Measurements from ENCODE around the gene AGMAT.

Gene AGMAT

DNA sequence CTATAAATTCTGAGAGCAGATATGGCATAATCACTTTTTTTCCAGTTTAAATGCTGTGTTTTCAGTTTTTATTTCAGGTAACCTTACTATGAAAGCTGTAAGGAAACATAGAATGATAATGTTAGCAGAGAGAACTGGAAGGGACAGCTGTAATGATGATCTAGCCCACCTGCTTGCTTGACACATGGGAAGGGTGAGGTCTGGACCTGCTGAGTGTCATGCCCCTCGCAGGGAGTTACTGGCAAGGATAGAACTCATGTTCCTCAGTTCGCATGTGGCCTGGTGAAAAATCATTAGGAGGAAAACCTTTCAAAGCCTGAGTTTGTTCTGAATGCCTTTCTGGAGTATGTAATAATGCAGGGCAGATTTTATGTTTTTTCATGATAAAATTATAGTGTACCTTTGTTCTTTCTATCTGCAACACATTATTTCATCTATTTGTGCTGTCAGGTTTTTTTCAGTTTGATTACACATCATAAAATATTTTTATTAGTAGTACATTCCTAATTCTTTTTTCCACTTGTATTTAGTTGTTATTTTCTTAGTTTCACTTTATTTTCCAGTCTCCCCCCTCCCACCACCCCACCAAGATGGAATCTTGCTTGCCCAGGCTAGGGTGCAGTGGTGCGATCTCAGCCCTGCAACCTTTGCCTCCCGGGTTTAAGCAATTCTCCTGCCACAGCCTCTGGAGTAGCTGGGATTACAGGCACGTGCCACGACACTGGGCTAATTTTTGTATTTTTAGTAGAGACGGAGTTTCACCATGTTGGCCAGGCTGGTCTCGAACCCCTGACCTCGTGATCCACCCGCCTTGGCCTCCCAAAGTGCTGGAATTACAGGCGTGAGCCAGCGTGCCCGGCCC, 40.4 kb upstream of the AGMAT start:
- in situ Hi-C loops (cut with MboI; ENCODE audit: low pct_unique_long_range_greater_than_20kb, low sequenced_read_pairs, unreplicated experiment): no loop called here
- TF ChIP-seq, protein P1, sequence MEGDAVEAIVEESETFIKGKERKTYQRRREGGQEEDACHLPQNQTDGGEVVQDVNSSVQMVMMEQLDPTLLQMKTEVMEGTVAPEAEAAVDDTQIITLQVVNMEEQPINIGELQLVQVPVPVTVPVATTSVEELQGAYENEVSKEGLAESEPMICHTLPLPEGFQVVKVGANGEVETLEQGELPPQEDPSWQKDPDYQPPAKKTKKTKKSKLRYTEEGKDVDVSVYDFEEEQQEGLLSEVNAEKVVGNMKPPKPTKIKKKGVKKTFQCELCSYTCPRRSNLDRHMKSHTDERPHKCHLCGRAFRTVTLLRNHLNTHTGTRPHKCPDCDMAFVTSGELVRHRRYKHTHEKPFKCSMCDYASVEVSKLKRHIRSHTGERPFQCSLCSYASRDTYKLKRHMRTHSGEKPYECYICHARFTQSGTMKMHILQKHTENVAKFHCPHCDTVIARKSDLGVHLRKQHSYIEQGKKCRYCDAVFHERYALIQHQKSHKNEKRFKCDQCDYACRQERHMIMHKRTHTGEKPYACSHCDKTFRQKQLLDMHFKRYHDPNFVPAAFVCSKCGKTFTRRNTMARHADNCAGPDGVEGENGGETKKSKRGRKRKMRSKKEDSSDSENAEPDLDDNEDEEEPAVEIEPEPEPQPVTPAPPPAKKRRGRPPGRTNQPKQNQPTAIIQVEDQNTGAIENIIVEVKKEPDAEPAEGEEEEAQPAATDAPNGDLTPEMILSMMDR (IDR thresholded peaks at IDR 0.05; ENCODE audit: extremely low read depth, insufficient read depth, missing control alignments): no peak
- DNase-seq (ENCODE audit: low spot score): no peak

DNA sequence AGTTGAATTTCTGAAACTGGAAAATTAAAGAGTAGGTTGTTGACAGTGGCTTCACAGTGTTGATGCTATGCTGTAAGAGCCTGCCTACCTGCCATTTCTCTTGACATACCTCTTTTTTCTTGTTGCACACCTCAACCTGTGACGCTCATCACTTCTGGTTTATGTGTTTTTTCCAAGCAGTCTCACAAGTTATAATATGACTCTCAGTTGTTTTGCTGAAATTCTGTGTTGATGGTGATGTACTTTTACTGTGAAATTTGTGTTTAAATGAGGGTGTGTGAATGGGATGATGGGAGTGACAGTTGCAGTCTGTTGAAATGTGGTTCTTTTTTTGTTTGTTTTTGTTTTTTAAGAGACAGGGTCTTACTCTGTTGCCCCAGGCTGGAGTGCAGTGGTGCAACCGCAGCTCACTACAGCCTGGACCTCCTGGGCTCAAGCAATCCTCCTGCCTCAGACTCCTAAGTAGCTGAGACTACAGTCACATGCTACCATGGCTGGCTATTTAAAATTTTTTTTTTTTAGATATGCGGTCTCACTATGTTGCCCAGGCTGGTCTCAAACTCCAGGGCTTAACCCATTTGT, 39.4 kb upstream of the AGMAT start:
- in situ Hi-C loops (cut with MboI; ENCODE audit: low pct_unique_long_range_greater_than_20kb, low sequenced_read_pairs, unreplicated experiment): no loop called here
- no peak for DNase-seq (ENCODE audit: low spot score)
- TF ChIP-seq, protein P1 (IDR thresholded peaks at IDR 0.05; ENCODE audit: extremely low read depth, insufficient read depth, missing control alignments): no peak

DNA sequence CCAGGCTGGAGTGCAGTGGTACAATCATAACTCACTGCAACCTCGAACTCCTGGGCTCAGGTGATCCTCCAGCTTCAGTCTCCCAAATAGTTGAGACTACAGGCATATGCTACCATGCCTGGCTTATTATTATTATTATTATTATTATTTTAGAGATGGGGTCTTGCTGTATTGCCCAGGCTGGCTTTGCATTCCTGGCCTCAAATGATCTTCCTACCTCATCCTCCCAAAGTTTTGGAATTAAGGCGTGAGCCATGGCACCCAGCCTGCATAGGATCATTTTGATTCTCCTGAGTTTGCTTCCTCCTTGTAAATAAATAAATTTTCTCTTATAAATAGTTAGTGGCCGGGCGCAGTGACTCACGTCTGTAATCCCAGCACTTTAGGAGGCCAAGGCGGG, 38.6 kb upstream of the AGMAT start:
- TF ChIP-seq, protein P1 (IDR thresholded peaks at IDR 0.05; ENCODE audit: extremely low read depth, insufficient read depth, missing control alignments): no peak
- in situ Hi-C loops (cut with MboI; ENCODE audit: low pct_unique_long_range_greater_than_20kb, low sequenced_read_pairs, unreplicated experiment): no loop called here
- DNase-seq (ENCODE audit: low spot score): no peak

DNA sequence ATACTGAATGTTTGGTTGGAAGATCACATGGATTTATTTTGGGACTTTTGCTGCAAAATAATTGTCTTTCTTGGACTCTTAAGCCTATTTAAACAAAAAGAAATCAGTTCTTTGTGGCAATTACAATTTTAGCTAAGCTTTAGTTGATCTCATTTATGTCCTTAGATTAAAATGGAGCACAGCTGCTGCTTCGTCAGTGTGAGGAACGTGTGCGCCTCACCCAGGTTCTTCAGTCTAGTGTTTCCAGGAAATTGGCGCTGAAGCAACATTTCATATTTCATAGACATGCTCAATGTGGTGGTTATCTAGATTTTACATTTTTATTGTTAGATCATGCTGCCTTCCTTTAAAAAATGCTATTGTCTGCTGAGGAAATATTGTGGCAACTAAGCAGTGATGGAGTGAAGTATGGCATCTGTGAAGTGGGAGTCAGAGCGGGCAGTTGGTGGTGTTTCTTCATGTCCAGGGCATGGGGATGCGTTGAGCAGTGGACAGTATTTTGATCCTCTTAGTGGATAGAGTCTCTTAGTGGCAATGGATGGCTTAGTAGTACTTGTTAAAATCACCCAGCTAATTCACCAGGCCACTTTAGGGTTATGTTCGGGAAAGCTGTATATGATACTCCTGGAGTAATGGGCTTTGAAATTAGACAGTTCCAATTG, 38.0 kb upstream of the AGMAT start:
- TF ChIP-seq, protein P1 (IDR thresholded peaks at IDR 0.05; ENCODE audit: extremely low read depth, insufficient read depth, missing control alignments): no peak
- DNase-seq (ENCODE audit: low spot score): no peak
- in situ Hi-C loops (cut with MboI; ENCODE audit: low pct_unique_long_range_greater_than_20kb, low sequenced_read_pairs, unreplicated experiment): no loop called here

DNA sequence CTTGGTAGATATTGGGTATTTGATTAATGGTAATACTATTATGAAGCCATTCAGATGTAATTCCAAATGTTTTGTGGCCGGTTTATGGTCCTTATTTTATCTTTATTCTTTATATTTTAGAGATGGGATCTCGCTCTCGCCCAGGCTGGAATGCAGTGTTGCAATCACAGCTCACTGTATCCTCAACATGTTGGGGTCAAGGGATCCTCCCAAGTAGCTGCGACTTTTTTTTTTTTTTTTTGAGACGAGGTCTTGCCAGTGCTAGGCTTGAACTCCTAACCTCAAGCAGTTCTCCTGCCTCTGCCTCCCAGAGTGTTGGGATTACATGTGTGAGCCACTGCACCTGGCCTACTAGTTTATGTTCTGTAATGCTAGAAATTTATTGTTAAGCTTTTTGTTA, 37.1 kb upstream of the AGMAT start:
- no peak for DNase-seq (ENCODE audit: low spot score)
- TF ChIP-seq, protein P1 (IDR thresholded peaks at IDR 0.05; ENCODE audit: extremely low read depth, insufficient read depth, missing control alignments): no peak
- in situ Hi-C loops (cut with MboI; ENCODE audit: low pct_unique_long_range_greater_than_20kb, low sequenced_read_pairs, unreplicated experiment): no loop called here

DNA sequence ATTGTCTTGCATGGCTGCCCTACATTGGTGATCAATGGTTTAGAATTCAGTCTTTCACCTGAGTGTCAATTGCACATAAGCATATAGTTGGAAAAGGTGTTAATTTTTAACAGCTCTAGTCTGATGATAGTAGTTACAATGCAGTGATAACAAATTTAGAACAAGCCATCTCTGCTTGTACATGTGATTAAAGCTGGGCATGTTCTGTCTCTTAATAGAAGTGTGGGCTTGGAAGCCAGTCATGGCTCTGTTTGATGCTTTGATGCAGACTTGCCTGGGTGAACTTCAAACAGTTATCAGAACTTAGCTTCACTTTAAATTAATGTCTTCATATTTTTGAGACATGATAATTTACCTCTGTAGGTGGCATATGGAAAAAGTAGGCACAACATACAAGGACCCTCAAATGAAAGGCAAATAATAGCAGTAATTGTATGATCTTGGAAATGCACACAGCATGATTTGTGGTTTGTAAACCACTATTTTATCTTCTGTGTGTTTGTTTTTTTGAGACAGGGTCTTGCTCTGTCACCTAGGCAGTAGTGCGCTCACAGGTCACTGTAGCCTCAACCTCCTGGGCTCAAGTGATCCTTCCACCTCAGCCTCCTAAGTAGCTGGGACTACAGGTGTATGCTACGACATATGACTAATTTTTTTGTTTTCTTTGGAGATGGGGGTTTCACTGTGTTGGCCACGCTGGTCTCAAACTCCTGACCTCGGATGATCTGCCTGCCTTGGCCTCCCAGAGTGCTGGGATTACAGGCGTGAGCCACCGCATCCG, 36.2 kb upstream of the AGMAT start:
- TF ChIP-seq, protein P1 (IDR thresholded peaks at IDR 0.05; ENCODE audit: extremely low read depth, insufficient read depth, missing control alignments): no peak
- in situ Hi-C loops (cut with MboI; ENCODE audit: low pct_unique_long_range_greater_than_20kb, low sequenced_read_pairs, unreplicated experiment): no loop called here
- DNase-seq (ENCODE audit: low spot score): no peak
